GM10847 (cell line): ENCODE results near the gene KIAA1217.

Experiments
- POLR2A ChIP-seq: IDR thresholded peaks from 2 replicates; pipeline ENCODE4 v1.6.1; 2011; ENCODE audit not compliant: insufficient read length; ENCODE audit errors: extremely low read depth

Gene KIAA1217, protein sequence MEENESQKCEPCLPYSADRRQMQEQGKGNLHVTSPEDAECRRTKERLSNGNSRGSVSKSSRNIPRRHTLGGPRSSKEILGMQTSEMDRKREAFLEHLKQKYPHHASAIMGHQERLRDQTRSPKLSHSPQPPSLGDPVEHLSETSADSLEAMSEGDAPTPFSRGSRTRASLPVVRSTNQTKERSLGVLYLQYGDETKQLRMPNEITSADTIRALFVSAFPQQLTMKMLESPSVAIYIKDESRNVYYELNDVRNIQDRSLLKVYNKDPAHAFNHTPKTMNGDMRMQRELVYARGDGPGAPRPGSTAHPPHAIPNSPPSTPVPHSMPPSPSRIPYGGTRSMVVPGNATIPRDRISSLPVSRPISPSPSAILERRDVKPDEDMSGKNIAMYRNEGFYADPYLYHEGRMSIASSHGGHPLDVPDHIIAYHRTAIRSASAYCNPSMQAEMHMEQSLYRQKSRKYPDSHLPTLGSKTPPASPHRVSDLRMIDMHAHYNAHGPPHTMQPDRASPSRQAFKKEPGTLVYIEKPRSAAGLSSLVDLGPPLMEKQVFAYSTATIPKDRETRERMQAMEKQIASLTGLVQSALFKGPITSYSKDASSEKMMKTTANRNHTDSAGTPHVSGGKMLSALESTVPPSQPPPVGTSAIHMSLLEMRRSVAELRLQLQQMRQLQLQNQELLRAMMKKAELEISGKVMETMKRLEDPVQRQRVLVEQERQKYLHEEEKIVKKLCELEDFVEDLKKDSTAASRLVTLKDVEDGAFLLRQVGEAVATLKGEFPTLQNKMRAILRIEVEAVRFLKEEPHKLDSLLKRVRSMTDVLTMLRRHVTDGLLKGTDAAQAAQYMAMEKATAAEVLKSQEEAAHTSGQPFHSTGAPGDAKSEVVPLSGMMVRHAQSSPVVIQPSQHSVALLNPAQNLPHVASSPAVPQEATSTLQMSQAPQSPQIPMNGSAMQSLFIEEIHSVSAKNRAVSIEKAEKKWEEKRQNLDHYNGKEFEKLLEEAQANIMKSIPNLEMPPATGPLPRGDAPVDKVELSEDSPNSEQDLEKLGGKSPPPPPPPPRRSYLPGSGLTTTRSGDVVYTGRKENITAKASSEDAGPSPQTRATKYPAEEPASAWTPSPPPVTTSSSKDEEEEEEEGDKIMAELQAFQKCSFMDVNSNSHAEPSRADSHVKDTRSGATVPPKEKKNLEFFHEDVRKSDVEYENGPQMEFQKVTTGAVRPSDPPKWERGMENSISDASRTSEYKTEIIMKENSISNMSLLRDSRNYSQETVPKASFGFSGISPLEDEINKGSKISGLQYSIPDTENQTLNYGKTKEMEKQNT (N-terminal part only)

DNA sequence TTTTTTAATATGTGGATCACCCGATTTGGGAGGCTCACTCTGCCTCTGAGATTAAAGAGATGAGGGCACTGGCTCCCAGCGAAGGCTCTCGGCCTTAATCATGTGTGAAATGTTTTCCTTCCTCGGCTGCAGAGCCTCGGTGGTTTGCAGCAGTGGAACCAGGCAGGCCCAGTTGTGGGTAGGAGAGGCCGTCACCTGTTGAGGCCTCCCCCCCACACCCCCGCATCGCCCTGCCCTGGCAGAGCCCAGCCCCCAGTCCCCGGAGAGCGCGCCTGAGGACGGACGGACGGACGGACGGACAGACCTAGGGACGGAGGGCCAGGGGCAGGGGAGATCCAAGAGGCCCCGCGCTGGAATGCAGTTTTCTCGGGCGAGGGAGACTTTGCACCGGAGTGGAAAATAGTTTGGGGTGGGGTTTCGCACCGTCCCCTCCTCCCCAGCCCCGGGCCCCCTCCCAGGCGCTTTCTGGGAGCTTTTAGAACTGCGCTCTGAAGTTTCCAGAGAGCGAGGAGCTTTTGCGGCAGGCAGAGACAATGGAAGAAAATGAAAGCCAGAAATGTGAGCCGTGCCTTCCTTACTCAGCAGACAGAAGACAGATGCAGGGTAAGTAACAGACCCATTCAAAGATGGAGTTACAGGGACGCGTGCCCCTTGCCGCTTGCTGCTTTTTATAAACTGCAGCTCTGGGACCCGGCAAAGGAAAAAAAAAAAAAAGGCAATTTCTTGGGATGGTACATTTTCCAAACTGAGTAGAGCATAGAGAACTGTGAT is at the start of gene KIAA1217:
Gene KIAA1217, plus strand, starts transcription at position 478 of the 771 bp plus-strand sequence. Its CDS starts 56 bp downstream, at position 534.
- TF ChIP-seq POLR2A = no peak

- TF ChIP-seq POLR2A = no peak
Observed at GRCh38 chr10:24162206-24162985, 46.5 kb upstream of the KIAA1217 start.

GRCh38 chr10:24163485-24163884 is 45.5 kb upstream of the KIAA1217 start:
- no peak for TF ChIP-seq POLR2A

- no peak for TF ChIP-seq POLR2A
Observed at GRCh38 chr10:24168258-24169170, 40.4 kb upstream of the KIAA1217 start.

GRCh38 chr10:24170199-24170598 is 38.7 kb upstream of the KIAA1217 start:
- TF ChIP-seq POLR2A = no peak

GRCh38 chr10:24172909-24173308 is 36.0 kb upstream of the KIAA1217 start:
- TF ChIP-seq POLR2A = no peak

GRCh38 chr10:24174014-24174413 is 34.9 kb upstream of the KIAA1217 start:
- TF ChIP-seq POLR2A = no peak

DNA sequence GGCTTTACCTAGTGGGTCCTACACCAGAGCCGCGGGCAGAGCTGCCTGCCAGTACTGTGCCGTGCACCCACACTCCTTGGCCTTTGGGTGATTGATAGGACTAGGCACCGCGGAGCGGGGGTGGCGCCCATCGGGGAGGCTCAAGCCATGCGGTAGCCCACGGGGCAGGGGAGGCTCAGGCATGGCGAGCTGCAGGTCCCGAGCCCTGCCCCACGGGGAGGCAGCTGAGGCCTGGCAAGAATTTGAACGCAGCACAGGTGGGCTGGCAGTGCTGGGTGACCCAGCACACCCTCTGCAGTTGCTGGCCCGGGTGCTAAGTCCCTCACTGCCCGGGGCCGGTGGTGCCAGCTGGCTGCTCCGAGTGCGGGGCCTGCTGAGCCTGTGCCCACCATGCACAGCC is 32.3 kb upstream of the KIAA1217 start:
- TF ChIP-seq POLR2A = no peak

- TF ChIP-seq POLR2A = no peak
Observed at GRCh38 chr10:24177636-24178035, 31.3 kb upstream of the KIAA1217 start.

- no peak for TF ChIP-seq POLR2A
Observed at GRCh38 chr10:24180891-24181290, 28.0 kb upstream of the KIAA1217 start.

- TF ChIP-seq POLR2A = no peak
Observed at GRCh38 chr10:24184455-24184854, 24.5 kb upstream of the KIAA1217 start.

GRCh38 chr10:24193330-24193729 is 15.6 kb upstream of the KIAA1217 start:
- TF ChIP-seq POLR2A = no peak

GRCh38 chr10:24197263-24197662 is 11.7 kb upstream of the KIAA1217 start:
- TF ChIP-seq POLR2A = no peak
